Uterus (tissue), 2 donors: Measurements from ENCODE around the gene NOXO1.
"Not testable (repeated sequence)": the region's sequence is repeated elsewhere in the genome, so short reads cannot be mapped to it uniquely, and the experiment has no call there.

Source experiments
- POLR2A ChIP-seq, 2 donors: fragments of 450-650 bp; IDR thresholded peaks; one replicate each; pipeline ENCODE4 v1.6.1; 2016; ENCODE audit warnings: antibody characterized with exemption in 2 of 2, mild to moderate bottlenecking in 1 of 2, moderate library complexity in 1 of 2
- TF ChIP-seq, protein P1 (sequence below), 4 experiments: fragments of 200-600 bp in 2 of 4; fragments of 450-650 bp in 2 of 4; sonication (generic) in 2 of 4; IDR thresholded peaks; one replicate each; pipeline ENCODE4 v1.5.1; 2016 to 2019; ENCODE audit warnings: antibody characterized with exemption in 4 of 4, mild to moderate bottlenecking in 2 of 4, moderate library complexity in 1 of 4

DNA sequence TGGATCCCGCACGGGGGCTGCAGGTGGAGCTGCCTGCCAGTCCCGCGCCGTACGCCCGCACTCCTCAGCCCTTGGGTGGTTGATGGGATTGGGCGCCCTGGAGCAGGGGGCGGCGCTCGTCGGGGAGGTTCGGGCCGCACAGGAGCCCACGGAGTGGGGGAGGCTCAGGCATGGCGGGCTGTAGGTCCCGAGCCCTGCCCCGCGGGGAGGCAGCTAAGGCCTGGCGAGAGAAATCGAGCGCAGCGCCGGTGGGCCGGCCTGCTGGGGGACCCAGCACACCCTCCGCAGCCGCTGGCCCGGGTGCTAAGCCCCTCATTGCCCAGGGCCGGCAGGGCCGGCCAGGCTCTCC is 23.2 kb downstream of the NOXO1 start:
- TF ChIP-seq, protein P1, sequence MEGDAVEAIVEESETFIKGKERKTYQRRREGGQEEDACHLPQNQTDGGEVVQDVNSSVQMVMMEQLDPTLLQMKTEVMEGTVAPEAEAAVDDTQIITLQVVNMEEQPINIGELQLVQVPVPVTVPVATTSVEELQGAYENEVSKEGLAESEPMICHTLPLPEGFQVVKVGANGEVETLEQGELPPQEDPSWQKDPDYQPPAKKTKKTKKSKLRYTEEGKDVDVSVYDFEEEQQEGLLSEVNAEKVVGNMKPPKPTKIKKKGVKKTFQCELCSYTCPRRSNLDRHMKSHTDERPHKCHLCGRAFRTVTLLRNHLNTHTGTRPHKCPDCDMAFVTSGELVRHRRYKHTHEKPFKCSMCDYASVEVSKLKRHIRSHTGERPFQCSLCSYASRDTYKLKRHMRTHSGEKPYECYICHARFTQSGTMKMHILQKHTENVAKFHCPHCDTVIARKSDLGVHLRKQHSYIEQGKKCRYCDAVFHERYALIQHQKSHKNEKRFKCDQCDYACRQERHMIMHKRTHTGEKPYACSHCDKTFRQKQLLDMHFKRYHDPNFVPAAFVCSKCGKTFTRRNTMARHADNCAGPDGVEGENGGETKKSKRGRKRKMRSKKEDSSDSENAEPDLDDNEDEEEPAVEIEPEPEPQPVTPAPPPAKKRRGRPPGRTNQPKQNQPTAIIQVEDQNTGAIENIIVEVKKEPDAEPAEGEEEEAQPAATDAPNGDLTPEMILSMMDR (IDR thresholded peaks at IDR 0.05), result not testable (repeated sequence)
- not testable (repeated sequence) for TF ChIP-seq POLR2A (IDR thresholded peaks at IDR 0.05)
